Testis (tissue), 3 donors: Measurements from ENCODE around the gene CCNL2. TPM values are rescaled to one million over a fixed set of nuclear protein-coding genes. Genes with fewer than 3 reads are reported as not detected.

Source experiments
- DNase-seq: peaks from one replicate; pipeline ENCODE4 v3.0.0-alpha.2; 2019
- H3K27ac ChIP-seq, 2 donors: fragments of 200-600 bp; sonication (generic); one replicate each; pipeline ENCODE4 v1.5.1; 2019
- H3K27me3 ChIP-seq: fragments of 200-600 bp; sonication (generic); one replicate; pipeline ENCODE4 v1.5.1; 2019
- H3K36me3 ChIP-seq: fragments of 200-600 bp; sonication (generic); one replicate; pipeline ENCODE4 v1.5.1; 2017; ENCODE audit warnings: low read depth; ENCODE audit errors: missing control alignments
- H3K4me1 ChIP-seq: fragments of 200-600 bp; sonication (generic); one replicate; pipeline ENCODE4 v1.5.1; 2019
- H3K4me3 ChIP-seq, 2 donors: fragments of 200-600 bp; sonication (generic); one replicate each; pipeline ENCODE4 v1.5.1; 2017 to 2019
- H3K9me3 ChIP-seq: fragments of 200-600 bp; sonication (generic); one replicate; pipeline ENCODE4 v1.5.1; 2017
- CTCF ChIP-seq, 3 experiments: fragments of 450-650 bp in 2 of 3; fragments of 200-600 bp in 1 of 3; sonication (generic) in 1 of 3; IDR thresholded peaks; one replicate each; pipeline ENCODE4 v1.5.1; 2016 to 2019; ENCODE audit warnings: antibody characterized with exemption in 3 of 3, mild to moderate bottlenecking in 2 of 3, moderate library complexity in 1 of 3
- POLR2A ChIP-seq: fragments of 450-650 bp; IDR thresholded peaks from one replicate; pipeline ENCODE4 v1.6.1; 2017; ENCODE audit warnings: antibody characterized with exemption, mild to moderate bottlenecking, moderate library complexity
- WGBS, 2 donors: methylation state at CpG; one replicate each; pipeline ENCODE4 v1.1.5; 2018; 5-methylcytosine and 5-hydroxymethylcytosine counted together
- intact Hi-C: fragments of 100-400 bp; cut with DNase I; formaldehyde crosslinking; loops from one replicate; pipeline ENCODE4 v1.15.1; 2023; ENCODE audit warnings: low total_unique reads
- polyA plus RNA-seq: library from polyadenylated mRNA; stranded (reverse); fragments of 350-450 nt; fragmentation: Illumina TruSeq; extraction: RNeasy Lipid Tissue Mini Kit (QIAGEN cat#74804); gene quantifications from one replicate; pipeline ENCODE4 v1.2.3, GENCODE V29; 2014; ENCODE audit warnings: low read depth, low replicate concordance; ENCODE audit not compliant: insufficient read depth
- total RNA-seq, 2 donors: library from RNA; depleted of rRNA; stranded (reverse); fragments of >200 nt; gene quantifications; one replicate each; pipeline ENCODE4 v1.2.3, GENCODE V29; 2016

The CCNL2 gene
- total and polyA plus RNA-seq, 3 donors from 2014 or later: 90.9 to 209 (median 204) TPM

DNA sequence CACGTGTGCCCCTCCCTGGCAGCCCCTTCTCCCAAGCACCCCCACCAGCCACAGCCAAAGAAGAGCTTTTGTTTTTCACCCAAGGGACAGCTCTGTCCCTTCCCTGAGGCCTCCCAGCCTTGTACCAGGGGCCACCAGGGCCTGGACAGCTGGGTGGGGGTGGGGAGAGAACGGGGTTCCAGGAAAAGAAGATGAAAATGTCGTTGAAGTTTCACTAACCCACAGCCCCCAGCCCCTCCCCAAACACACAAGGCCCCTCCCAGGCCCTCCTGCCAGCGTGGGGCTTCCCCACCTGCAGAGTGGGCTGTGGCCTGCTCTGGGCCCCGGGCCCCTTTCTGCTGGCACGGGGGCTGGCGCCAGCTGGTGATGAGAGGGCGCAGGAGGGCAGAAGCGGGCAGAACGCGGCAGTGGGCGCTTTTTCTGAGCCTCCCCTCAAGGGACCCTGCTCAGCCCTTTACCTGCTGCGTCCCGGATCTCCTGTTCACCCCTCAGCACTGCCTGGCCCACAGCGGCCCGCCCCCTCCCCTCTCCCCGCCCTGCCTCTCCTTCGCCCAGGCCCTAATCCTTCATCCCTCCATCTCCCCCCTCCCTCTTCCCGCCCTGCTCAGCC, 27.5 kb upstream of the CCNL2 start:
- WGBS, 2 donors: 72 to 73% methylated on average over 8 to 19 of the region's 19 CpGs
- intact Hi-C loops: no loop called here
- no peaks in the 10 kb centered on the region for H3K9me3 ChIP-seq
- DNase-seq: no peak
- H3K4me1 ChIP-seq: peaks cover 26% of the 10 kb centered on the region
- TF ChIP-seq POLR2A (no peak), CTCF (IDR thresholded peaks at IDR 0.05) (no peak)
- H3K27ac ChIP-seq: peak overlapping the region; percentile 10 to 83
- H3K27me3 ChIP-seq: no peaks in the 10 kb centered on the region
- H3K36me3 ChIP-seq: no peaks in the 10 kb centered on the region
- H3K4me3 ChIP-seq: no peak overlapping the region

DNA sequence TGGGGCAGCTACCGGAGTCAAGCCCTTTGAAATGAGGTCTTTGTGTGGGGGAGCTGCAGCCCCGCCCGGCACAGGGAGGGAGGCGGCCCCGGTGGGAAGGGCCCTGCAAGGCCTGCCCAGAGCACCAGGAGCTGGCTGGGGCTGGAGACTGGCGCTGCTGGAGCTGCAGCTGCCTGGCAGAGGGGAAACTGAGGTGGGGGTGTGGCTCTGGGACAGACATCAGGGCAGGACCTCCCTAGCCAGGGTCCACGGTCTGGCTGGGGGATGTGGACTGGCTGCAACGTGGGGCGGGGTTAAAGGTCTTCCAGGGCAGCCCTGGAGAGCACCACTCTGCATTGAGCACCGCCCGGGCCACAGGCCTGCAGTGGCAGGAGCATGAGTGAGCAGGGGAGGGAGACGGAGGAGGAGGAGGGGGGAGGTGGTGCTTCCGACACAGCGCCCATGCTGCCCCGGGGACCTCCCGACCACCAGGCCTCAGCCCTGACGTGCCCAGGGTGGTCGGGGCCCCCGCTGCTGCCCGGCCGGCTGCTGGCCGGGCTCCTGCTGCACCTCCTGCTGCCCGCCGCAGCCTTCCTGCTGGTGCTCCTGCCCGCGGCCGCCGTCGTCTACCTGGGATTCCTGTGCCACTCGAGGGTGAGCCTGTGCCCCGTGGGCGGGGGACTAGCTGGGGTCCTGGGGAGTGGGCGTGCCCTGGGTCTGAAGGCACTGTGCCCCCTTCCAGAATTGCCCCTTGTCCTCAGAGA, 26.8 kb upstream of the CCNL2 start:
- Histone ChIP-seq H3K4me1 (peaks cover 26% of the 10 kb centered on the region), H3K9me3 (no peaks in the 10 kb centered on the region), H3K36me3 (no peaks in the 10 kb centered on the region), H3K27ac (peak overlapping the region; percentile 10 to 83), H3K27me3 (no peaks in the 10 kb centered on the region), H3K4me3 (no peak overlapping the region)
- DNase-seq: no peak
- intact Hi-C loops: no loop called here
- WGBS, 2 donors: 66 to 80% methylated on average over 11 to 26 of the region's 33 CpGs
- TF ChIP-seq CTCF (IDR thresholded peaks at IDR 0.05): no peak
- TF ChIP-seq POLR2A: no peak

DNA sequence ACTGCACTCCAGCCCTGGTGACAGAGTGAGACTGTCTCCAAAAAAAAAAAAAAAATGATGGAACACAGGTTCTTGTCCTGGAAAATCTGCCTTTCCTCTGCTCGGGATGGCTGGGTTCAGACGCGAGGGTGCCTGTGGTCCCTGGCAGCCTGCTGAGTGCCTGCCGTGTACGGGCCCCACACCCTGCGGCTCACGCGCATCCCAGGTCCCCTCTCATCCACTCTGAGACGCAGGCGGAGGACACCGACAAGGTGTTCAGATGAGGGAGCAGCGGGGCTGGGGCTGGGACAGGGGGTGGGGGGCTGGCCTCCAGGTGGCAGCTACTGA, 26.3 kb upstream of the CCNL2 start:
- intact Hi-C loops: no loop called here
- Histone ChIP-seq H3K36me3 (no peaks in the 10 kb centered on the region), H3K4me1 (peaks cover 24% of the 10 kb centered on the region), H3K4me3 (no peak overlapping the region), H3K27me3 (no peaks in the 10 kb centered on the region), H3K9me3 (no peaks in the 10 kb centered on the region), H3K27ac (peak overlapping the region in 1 of 2 donors; percentile 83)
- TF ChIP-seq POLR2A (no peak), CTCF (IDR thresholded peaks at IDR 0.05) (no peak)
- 82 to 86% methylated on average over 12 of the region's 12 CpGs for WGBS, 2 donors
- no peak for DNase-seq

DNA sequence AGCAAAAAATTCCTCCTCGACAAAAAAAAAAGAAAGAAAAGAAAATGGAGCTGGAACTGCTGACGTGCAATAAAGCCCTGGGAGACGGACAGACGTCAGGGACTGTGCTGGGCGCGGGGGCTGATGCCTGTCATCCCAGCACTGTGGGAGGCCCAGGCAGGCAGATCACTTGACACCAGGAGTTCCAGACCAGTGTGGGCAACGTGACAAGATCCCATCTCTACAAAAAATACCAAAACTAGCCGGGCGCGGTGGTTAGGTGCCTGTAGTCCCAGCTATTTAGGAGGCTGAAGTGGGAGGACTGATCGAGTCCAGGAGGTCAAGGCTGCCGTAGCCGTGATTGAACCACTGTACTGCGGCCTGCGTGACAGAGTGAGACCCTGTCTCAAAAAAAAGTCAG, 25.6 kb upstream of the CCNL2 start:
- intact Hi-C loops: no loop called here
- TF ChIP-seq POLR2A (no peak), CTCF (IDR thresholded peaks at IDR 0.05) (no peak)
- WGBS, 2 donors: 66 to 75% methylated on average over 15 of the region's 15 CpGs
- peaks cover 18% of the 10 kb centered on the region for H3K4me1 ChIP-seq
- H3K36me3 ChIP-seq: no peaks in the 10 kb centered on the region
- H3K4me3 ChIP-seq: no peak overlapping the region
- no peaks in the 10 kb centered on the region for H3K9me3 ChIP-seq
- DNase-seq: peak; percentile 75
- no peaks in the 10 kb centered on the region for H3K27me3 ChIP-seq
- H3K27ac ChIP-seq: peak overlapping the region in 1 of 2 donors; percentile 83

DNA sequence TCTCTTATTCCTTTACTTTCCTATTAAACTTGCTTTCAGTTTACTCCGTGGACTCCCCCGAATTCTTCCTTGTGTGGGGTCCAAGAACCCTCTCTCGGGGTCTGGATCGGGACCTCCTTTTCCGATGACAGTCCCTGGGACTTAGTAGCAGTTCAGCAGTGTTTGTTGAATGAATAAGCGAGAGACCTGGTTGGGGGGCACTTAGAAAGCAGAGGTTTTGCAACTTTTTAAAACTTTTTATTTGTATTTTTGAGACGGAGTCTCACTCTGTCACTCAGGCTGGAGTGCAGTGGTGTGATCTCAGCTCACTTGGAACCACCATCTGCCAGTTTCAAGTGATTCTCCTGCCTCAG, 24.1 kb upstream of the CCNL2 start:
- no peaks in the 10 kb centered on the region for H3K27me3 ChIP-seq
- TF ChIP-seq CTCF (IDR thresholded peaks at IDR 0.05) (no peak), POLR2A (no peak)
- no peak overlapping the region for H3K4me3 ChIP-seq
- intact Hi-C loops: no loop called here
- WGBS, 2 donors: 93 to 94% methylated on average over 7 of the region's 7 CpGs
- H3K36me3 ChIP-seq: no peaks in the 10 kb centered on the region
- no peak for DNase-seq
- peaks cover 20% of the 10 kb centered on the region for H3K4me1 ChIP-seq
- no peak overlapping the region for H3K27ac ChIP-seq
- H3K9me3 ChIP-seq: no peaks in the 10 kb centered on the region
